Neutrophil (primary cell): ENCODE measurements around the gene HTR4.

Experiments used
- H3K27ac ChIP-seq: fragments of 200-600 bp; sonication (generic); 2 replicates; pipeline ENCODE4 v1.5.1; 2016; ENCODE audit warnings: mild to moderate bottlenecking, moderate library complexity
- H3K27me3 ChIP-seq: fragments of 200-600 bp; sonication (generic); 2 replicates; pipeline ENCODE4 v1.6.0; 2016; ENCODE audit warnings: mild to moderate bottlenecking
- H3K36me3 ChIP-seq: fragments of 200-600 bp; sonication (generic); 2 replicates; pipeline ENCODE4 v1.5.1; 2017
- H3K4me1 ChIP-seq, 2 experiments: fragments of 200-600 bp in 1 of 2; sonication (generic) in 1 of 2; 1 replicate in 1 of 2; 2 replicates in 1 of 2; pipeline versions ENCODE4 v1.5.1 to v1.6.1; 2013 to 2016; ENCODE audit warnings: low read depth in 1 of 2, low read length in 1 of 2, mild to moderate bottlenecking in 1 of 2, moderate library complexity in 1 of 2; ENCODE audit not compliant: control insufficient read depth in 1 of 2, insufficient read depth in 1 of 2
- H3K4me3 ChIP-seq, 2 experiments: fragments of 200-600 bp in 1 of 2; sonication (generic) in 1 of 2; 1 replicate in 1 of 2; 2 replicates in 1 of 2; pipeline ENCODE4 v1.5.1; 2013 to 2016; ENCODE audit warnings: low read depth in 1 of 2, low read length in 1 of 2, mild to moderate bottlenecking in 1 of 2, moderate library complexity in 1 of 2
- H3K9me3 ChIP-seq: fragments of 200-600 bp; sonication (generic); 2 replicates; pipeline ENCODE4 v1.5.1; 2016
- CTCF ChIP-seq: fragments of 200-600 bp; sonication (generic); IDR thresholded peaks from 2 replicates; pipeline ENCODE4 v1.5.1; 2016; ENCODE audit warnings: antibody characterized with exemption

HTR4 gene

GRCh38 chr5:148607406-148607805 lies 46.9 kb downstream of the HTR4 start:
- Histone ChIP-seq H3K4me3 (no peak overlapping the region), H3K27me3 (no peaks in the 10 kb centered on the region), H3K4me1 (no peaks in the 10 kb centered on the region), H3K36me3 (no peaks in the 10 kb centered on the region), H3K9me3 (no peaks in the 10 kb centered on the region), H3K27ac (no peak overlapping the region)
- TF ChIP-seq CTCF = no peak

- Histone ChIP-seq H3K9me3 (no peaks in the 10 kb centered on the region), H3K4me3 (no peak overlapping the region), H3K27me3 (no peaks in the 10 kb centered on the region), H3K27ac (no peak overlapping the region), H3K4me1 (no peaks in the 10 kb centered on the region), H3K36me3 (no peaks in the 10 kb centered on the region)
- TF ChIP-seq CTCF = no peak
Observed at GRCh38 chr5:148606296-148606695, 48.0 kb downstream of the HTR4 start.

GRCh38 chr5:148599187-148599586 lies 55.1 kb downstream of the HTR4 start:
- H3K36me3 ChIP-seq = no peaks in the 10 kb centered on the region
- H3K27ac ChIP-seq = no peak overlapping the region
- H3K9me3 ChIP-seq = no peaks in the 10 kb centered on the region
- H3K4me3 ChIP-seq = no peak overlapping the region
- H3K27me3 ChIP-seq = no peaks in the 10 kb centered on the region
- no peak for TF ChIP-seq CTCF
- H3K4me1 ChIP-seq = no peaks in the 10 kb centered on the region

GRCh38 chr5:148595697-148596096 lies 58.6 kb downstream of the HTR4 start:
- TF ChIP-seq CTCF = no peak
- H3K4me3 ChIP-seq = no peak overlapping the region
- no peaks in the 10 kb centered on the region for H3K4me1 ChIP-seq
- H3K9me3 ChIP-seq = no peaks in the 10 kb centered on the region
- H3K36me3 ChIP-seq = no peaks in the 10 kb centered on the region
- H3K27me3 ChIP-seq = no peaks in the 10 kb centered on the region
- no peak overlapping the region for H3K27ac ChIP-seq

- H3K4me1 ChIP-seq = no peaks in the 10 kb centered on the region
- no peak for TF ChIP-seq CTCF
- H3K27me3 ChIP-seq = no peaks in the 10 kb centered on the region
Observed at GRCh38 chr5:148586796-148587195, 67.5 kb downstream of the HTR4 start.

GRCh38 chr5:148585988-148586387 lies 68.3 kb downstream of the HTR4 start:
- Histone ChIP-seq H3K36me3 (no peaks in the 10 kb centered on the region), H3K4me3 (no peak overlapping the region), H3K27ac (no peak overlapping the region), H3K9me3 (no peaks in the 10 kb centered on the region), H3K4me1 (no peaks in the 10 kb centered on the region), H3K27me3 (no peaks in the 10 kb centered on the region)
- no peak for TF ChIP-seq CTCF

More at GRCh38 chr5:148586796-148587195, 67.5 kb downstream of the HTR4 start:
- no peaks in the 10 kb centered on the region for H3K36me3 ChIP-seq
- no peaks in the 10 kb centered on the region for H3K9me3 ChIP-seq
- no peak overlapping the region for H3K4me3 ChIP-seq
- H3K27ac ChIP-seq = no peak overlapping the region
